Measurements from ENCODE around the gene TMEM18.

DNA sequence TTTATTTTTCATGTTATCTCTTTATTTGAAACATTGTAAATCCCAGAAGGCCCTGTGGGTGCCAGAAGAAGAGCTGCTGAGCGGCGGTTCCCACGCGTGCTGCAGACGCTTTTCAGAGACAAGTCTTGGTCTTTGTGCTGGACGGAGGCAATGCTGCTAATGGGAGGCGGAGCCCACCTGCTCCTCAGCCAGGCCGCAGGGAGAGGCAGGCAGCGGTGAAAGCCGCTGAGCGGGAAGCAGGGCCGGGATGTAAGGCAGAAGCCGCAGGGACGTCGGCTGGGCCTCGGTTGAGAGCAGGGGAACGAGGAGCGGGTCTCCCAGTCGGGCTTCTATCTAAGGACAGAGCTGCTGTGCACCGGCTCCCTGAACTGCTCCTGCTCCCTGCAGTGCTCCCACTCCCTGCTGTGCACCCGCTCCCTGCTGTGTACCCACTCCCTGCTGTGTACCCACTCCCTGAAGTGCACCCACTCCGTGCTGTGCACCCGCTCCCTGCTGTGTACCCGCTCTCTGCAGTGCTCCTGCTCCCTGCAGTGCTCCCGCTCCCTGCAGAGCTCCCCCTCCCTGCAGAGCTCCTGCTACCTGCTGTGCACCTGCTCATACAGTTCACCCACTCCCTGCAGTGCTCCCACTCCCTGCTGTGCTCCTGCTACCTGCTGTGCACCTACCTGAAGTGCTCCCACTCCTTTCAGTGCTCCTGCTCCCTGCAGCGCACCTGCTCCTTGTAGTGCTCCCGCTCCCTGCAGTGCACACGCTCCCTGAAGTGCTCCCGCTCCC lies 16.4 kb downstream of the TMEM18 start:
- TF ChIP-seq, protein P1, sequence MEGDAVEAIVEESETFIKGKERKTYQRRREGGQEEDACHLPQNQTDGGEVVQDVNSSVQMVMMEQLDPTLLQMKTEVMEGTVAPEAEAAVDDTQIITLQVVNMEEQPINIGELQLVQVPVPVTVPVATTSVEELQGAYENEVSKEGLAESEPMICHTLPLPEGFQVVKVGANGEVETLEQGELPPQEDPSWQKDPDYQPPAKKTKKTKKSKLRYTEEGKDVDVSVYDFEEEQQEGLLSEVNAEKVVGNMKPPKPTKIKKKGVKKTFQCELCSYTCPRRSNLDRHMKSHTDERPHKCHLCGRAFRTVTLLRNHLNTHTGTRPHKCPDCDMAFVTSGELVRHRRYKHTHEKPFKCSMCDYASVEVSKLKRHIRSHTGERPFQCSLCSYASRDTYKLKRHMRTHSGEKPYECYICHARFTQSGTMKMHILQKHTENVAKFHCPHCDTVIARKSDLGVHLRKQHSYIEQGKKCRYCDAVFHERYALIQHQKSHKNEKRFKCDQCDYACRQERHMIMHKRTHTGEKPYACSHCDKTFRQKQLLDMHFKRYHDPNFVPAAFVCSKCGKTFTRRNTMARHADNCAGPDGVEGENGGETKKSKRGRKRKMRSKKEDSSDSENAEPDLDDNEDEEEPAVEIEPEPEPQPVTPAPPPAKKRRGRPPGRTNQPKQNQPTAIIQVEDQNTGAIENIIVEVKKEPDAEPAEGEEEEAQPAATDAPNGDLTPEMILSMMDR (IDR thresholded peaks at IDR 0.05), result no peak
- no peak for TF ChIP-seq POLR2AphosphoS5 (IDR thresholded peaks at IDR 0.05)
